DND-41 (cell line): ENCODE data around the gene NBAS.
"Not testable (repeated sequence)": the region's sequence is repeated elsewhere in the genome, so short reads cannot be mapped to it uniquely, and the experiment has no call there.

Experiments
- ATAC-seq: fragments of 200-7000 bp; cut with Tn5 transposase; 3 replicates; pipeline ENCODE4 v1.9.1; 2021; ENCODE audit warnings: low read depth; ENCODE audit not compliant: insufficient read depth
- DNase-seq: peaks from one replicate; pipeline ENCODE4 v3.0.0-alpha.2; 2020
- H2AFZ ChIP-seq: 2 replicates; pipeline ENCODE4 v1.6.0; 2012; ENCODE audit warnings: low read depth, low read length
- H3K27ac ChIP-seq: 2 replicates; pipeline ENCODE4 v1.5.1; 2012; ENCODE audit warnings: low read length, inconsistent platforms
- H3K27me3 ChIP-seq: fragments of 200-600 bp; sonication (generic); 2 replicates; pipeline ENCODE4 v1.6.0; 2012; ENCODE audit warnings: low read length, mild to moderate bottlenecking, inconsistent platforms; ENCODE audit not compliant: insufficient read depth, poor library complexity
- H3K36me3 ChIP-seq: 2 replicates; pipeline ENCODE4 v1.5.1; 2012; ENCODE audit warnings: low read length, inconsistent platforms; ENCODE audit not compliant: insufficient read depth
- H3K4me1 ChIP-seq: 2 replicates; pipeline ENCODE4 v1.5.1; 2012; ENCODE audit warnings: mild to moderate bottlenecking, low read length; ENCODE audit not compliant: insufficient read depth
- H3K4me2 ChIP-seq: 2 replicates; pipeline ENCODE4 v1.6.0; 2012; ENCODE audit warnings: mild to moderate bottlenecking, moderate library complexity, low read length, inconsistent platforms; ENCODE audit not compliant: insufficient read depth
- H3K4me3 ChIP-seq, 2 experiments: fragments of 200-600 bp in 1 of 2; shearing (Covaris generic) in 1 of 2; 2 replicates each; pipeline ENCODE4 v1.5.1; 2012 to 2016; ENCODE audit warnings: inconsistent platforms in 2 of 2, low read length in 2 of 2, mild to moderate bottlenecking in 2 of 2, low read depth in 1 of 2, moderate library complexity in 1 of 2
- H3K79me2 ChIP-seq: 2 replicates; pipeline ENCODE4 v1.6.0; 2012; ENCODE audit warnings: low read length, inconsistent platforms; ENCODE audit not compliant: insufficient read depth
- H3K9ac ChIP-seq: 2 replicates; pipeline ENCODE4 v1.6.0; 2012; ENCODE audit warnings: low read depth, mild to moderate bottlenecking, inconsistent platforms, low read length, moderate library complexity
- H3K9me3 ChIP-seq: 2 replicates; pipeline ENCODE4 v1.5.1; 2012; ENCODE audit warnings: low read length, moderate library complexity, mild to moderate bottlenecking, inconsistent platforms; ENCODE audit not compliant: insufficient read depth, severe bottlenecking
- H4K20me1 ChIP-seq: 2 replicates; pipeline ENCODE4 v1.6.0; 2012; ENCODE audit warnings: low read length; ENCODE audit not compliant: insufficient read depth
- CTCF ChIP-seq: IDR thresholded peaks from 2 replicates; pipeline ENCODE4 v1.5.1; 2012; ENCODE audit warnings: borderline replicate concordance, low read length, moderate library complexity, mild to moderate bottlenecking; ENCODE audit not compliant: poor library complexity, severe bottlenecking; ENCODE audit errors: extremely low read depth
- EZH2 ChIP-seq: IDR thresholded peaks from 3 replicates; pipeline ENCODE4 v1.6.1; 2012; ENCODE audit warnings: borderline replicate concordance, low read depth, mild to moderate bottlenecking, moderate library complexity, low read length, inconsistent platforms; ENCODE audit not compliant: severe bottlenecking

Gene NBAS

GRCh38 chr2:15446961-15447360 lies 114.2 kb downstream of the NBAS start:
- H3K4me1 ChIP-seq, result no peaks in the 10 kb centered on the region
- H4K20me1 ChIP-seq, result no peaks in the 10 kb centered on the region
- H3K9ac ChIP-seq, result no peak overlapping the region
- no peaks in the 10 kb centered on the region for H3K79me2 ChIP-seq
- H3K9me3 ChIP-seq, result no peaks in the 10 kb centered on the region
- TF ChIP-seq CTCF (no peak), EZH2 (no peak)
- DNase-seq, result no peak
- no peak for ATAC-seq
- H2AFZ ChIP-seq, result no peak overlapping the region
- H3K27me3 ChIP-seq, result no peaks in the 10 kb centered on the region
- H3K36me3 ChIP-seq, result no peaks in the 10 kb centered on the region
- H3K27ac ChIP-seq, result no peak overlapping the region
- no peak overlapping the region for H3K4me2 ChIP-seq
- H3K4me3 ChIP-seq, result no peak overlapping the region

GRCh38 chr2:15445891-15446562 lies 115.1 kb downstream of the NBAS start:
- H3K79me2 ChIP-seq, result no peaks in the 10 kb centered on the region
- no peak overlapping the region for H2AFZ ChIP-seq
- H3K4me3 ChIP-seq, result no peak overlapping the region
- no peaks in the 10 kb centered on the region for H3K36me3 ChIP-seq
- TF ChIP-seq EZH2 (no peak), CTCF (no peak)
- H4K20me1 ChIP-seq, result no peaks in the 10 kb centered on the region
- H3K27ac ChIP-seq, result no peak overlapping the region
- H3K9me3 ChIP-seq, result no peaks in the 10 kb centered on the region
- no peaks in the 10 kb centered on the region for H3K4me1 ChIP-seq
- ATAC-seq (no peak), DNase-seq (no peak)
- no peak overlapping the region for H3K9ac ChIP-seq
- no peaks in the 10 kb centered on the region for H3K27me3 ChIP-seq
- H3K4me2 ChIP-seq, result no peak overlapping the region

- not testable (repeated sequence) for H3K4me2 ChIP-seq, H3K27ac ChIP-seq, H3K36me3 ChIP-seq, H3K9ac ChIP-seq, H3K4me1 ChIP-seq, H3K4me3 ChIP-seq, H3K27me3 ChIP-seq, ATAC-seq, H3K79me2 ChIP-seq, H4K20me1 ChIP-seq, H2AFZ ChIP-seq, H3K9me3 ChIP-seq
- DNase-seq, result peak; percentile 6
Measured at GRCh38 chr2:15439768-15440524, 121.2 kb downstream of the NBAS start.

- H3K79me2 ChIP-seq, H3K27me3 ChIP-seq, H3K27ac ChIP-seq, H2AFZ ChIP-seq, DNase-seq, ATAC-seq, H3K36me3 ChIP-seq, H3K4me1 ChIP-seq, H3K9me3 ChIP-seq, H3K9ac ChIP-seq, H4K20me1 ChIP-seq, H3K4me2 ChIP-seq, H3K4me3 ChIP-seq: not testable (repeated sequence)
Measured at GRCh38 chr2:15439366-15439765, 121.8 kb downstream of the NBAS start.
